IPS DF 19.7 (cell line): ENCODE results near the gene DHX36.

Experiments
- DNase-seq: peaks from one replicate; pipeline ENCODE4 v3.0.0-alpha.2; 2013; ENCODE audit warnings: low read depth, low spot score

Gene DHX36

GRCh38 chr3:154224866-154225265 lies 99.4 kb downstream of the DHX36 start:
- DNase-seq, result no peak

- DNase-seq, result no peak
Observed at GRCh38 chr3:154224366-154224765, 99.9 kb downstream of the DHX36 start.

DNA sequence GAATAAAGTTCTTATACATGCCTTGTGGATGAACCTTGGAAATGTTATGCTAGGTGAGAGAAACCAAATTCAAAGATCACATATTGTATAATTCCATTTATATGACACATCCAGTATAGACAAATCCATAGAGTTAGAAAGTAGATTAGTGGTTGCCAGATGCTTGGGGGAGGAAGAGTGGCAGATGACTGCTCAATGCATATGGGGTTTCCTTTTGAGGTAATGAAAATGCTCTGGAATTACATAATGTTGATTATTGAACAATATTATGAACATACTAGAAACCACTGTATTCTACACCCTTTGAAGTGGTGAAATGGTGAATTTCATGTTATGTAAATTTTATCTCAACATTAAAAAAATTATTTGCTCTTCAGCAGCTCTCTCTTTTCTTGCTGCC lies 100.8 kb downstream of the DHX36 start:
- no peak for DNase-seq
